Adrenal gland (tissue), 12 donors: Measurements from ENCODE around the gene CD79A. TPM values are rescaled to one million over a fixed set of nuclear protein-coding genes. Genes with fewer than 3 reads are reported as not detected.

Experiments used
- DNase-seq, 7 donors: peaks; one replicate each; pipeline ENCODE4 v3.0.0-alpha.2; 2019 to 2020
- H3K27ac ChIP-seq, 5 donors: fragments of 200-600 bp; sonication (generic) in 4 of 5; 1 replicate in 3 of 5; 2 replicates in 2 of 5; pipeline versions ENCODE4 v1.5.1 to v1.8.0; 2016 to 2020; ENCODE audit warnings: mild to moderate bottlenecking in 1 of 5
- H3K27me3 ChIP-seq: fragments of 200-600 bp; 2 replicates; pipeline ENCODE4 v1.8.0; 2021
- H3K36me3 ChIP-seq, 2 donors: fragments of 200-600 bp; replicated peaks in 1 of 2; 1 replicate in 1 of 2; 2 replicates in 1 of 2; pipeline versions ENCODE4 v1.5.1 to v1.8.0; 2018 to 2022
- H3K4me1 ChIP-seq, 2 donors: fragments of 200-600 bp; replicated peaks in 1 of 2; 1 replicate in 1 of 2; 2 replicates in 1 of 2; pipeline versions ENCODE4 v1.5.1 to v1.8.0; 2018 to 2021
- H3K4me3 ChIP-seq, 4 donors: fragments of 200-600 bp; sonication (generic) in 3 of 4; one replicate each; pipeline ENCODE4 v1.5.1; 2016 to 2018
- H3K9me3 ChIP-seq, 3 donors: fragments of 200-600 bp; sonication (generic) in 1 of 3; replicated peaks in 1 of 3; 1 replicate in 2 of 3; 2 replicates in 1 of 3; pipeline versions ENCODE4 v1.5.1 to v1.8.0; 2016 to 2021
- CTCF ChIP-seq, 6 experiments: fragments of 450-650 bp in 4 of 6; fragments of 200-600 bp in 2 of 6; sonication (generic) in 1 of 6; IDR thresholded peaks; 1 replicate in 5 of 6; 2 replicates in 1 of 6; pipeline versions ENCODE4 v1.5.1 to v1.8.0; 2016 to 2021; ENCODE audit warnings: antibody characterized with exemption in 6 of 6, mild to moderate bottlenecking in 2 of 6, moderate library complexity in 1 of 6
- POLR2A ChIP-seq, 2 donors: fragments of 450-650 bp; IDR thresholded peaks; one replicate each; pipeline ENCODE4 v1.6.1; 2017; ENCODE audit warnings: antibody characterized with exemption in 2 of 2, mild to moderate bottlenecking in 2 of 2, moderate library complexity in 1 of 2
- WGBS, 4 donors: extraction: QIAGEN DNeasy Blood & Tissue Kit in 2 of 4; methylation state at CpG; one replicate each; pipeline versions ENCODE4 v1.1.5 to v1.1.7; 2013 to 2017; 5-methylcytosine and 5-hydroxymethylcytosine counted together
- intact Hi-C, 2 donors: fragments of 100-400 bp; cut with DNase I; formaldehyde crosslinking; loops; one replicate each; pipeline versions ENCODE4 v1.14.1 to v1.15.0; 2022 to 2023
- polyA plus RNA-seq, 3 donors: library from polyadenylated mRNA; stranded (reverse); fragments of 200-250 nt in 2 of 3; fragments of 350-450 nt in 1 of 3; fragmentation: Illumina TruSeq in 1 of 3; extraction: RNeasy Lipid Tissue Mini Kit (QIAGEN cat#74804) in 1 of 3; gene quantifications; one replicate each; pipeline ENCODE4 v1.2.3, GENCODE V29; 2013 to 2014
- total RNA-seq, 9 donors: library from RNA; depleted of rRNA in 4 of 9; stranded (reverse); fragments of >200 nt in 4 of 9; fragments of 120-200 nt in 1 of 9; fragmentation: NEBNext Ultra II Directional in 1 of 9; extraction: Animal tissue kit (Norgen Biotek cat#: 25700) in 1 of 9; gene quantifications; one replicate each; pipeline versions ENCODE4 v1.1.0 to v1.2.4, GENCODE V29; 2013 to 2023
- donor health status: healthy with polysubstance abuse.
- donor health status: Bipolar disorder and iron deficiency.
- donor health status: DM: yes; HTN: yes; CAD: no.
- donor health status: DM: no; HTN: no; CAD: no.
- donor health status: DM: no; HTN: no; CAD: no.
- donor health status: DM: yes; HTN: yes; CAD: no.

The CD79A gene
- total and polyA plus RNA-seq, 12 donors = 0.28 to 6.2 (median 0.50) TPM; not detected in 3

- H3K4me3 ChIP-seq = no peak overlapping the region
- intact Hi-C loops = no loop called here
- peaks cover under 1% of the 10 kb centered on the region for H3K27me3 ChIP-seq
- TF ChIP-seq CTCF (IDR thresholded peaks at IDR 0.05) (no peak), POLR2A (IDR thresholded peaks at IDR 0.05) (no peak)
- 61 to 75% (median 67%) methylated on average over 7 of the region's 7 CpGs for WGBS, 4 donors
- no peaks in the 10 kb centered on the region for H3K4me1 ChIP-seq
- no peak for DNase-seq
- H3K27ac ChIP-seq = no peak overlapping the region
- H3K9me3 ChIP-seq = no peaks in the 10 kb centered on the region
- H3K36me3 ChIP-seq = no peaks in the 10 kb centered on the region
Measured at GRCh38 chr19:41843371-41843770, 33.7 kb upstream of the CD79A start.

GRCh38 chr19:41844601-41845000 lies 32.5 kb upstream of the CD79A start, which contains the start of gene LYPD4:
LYPD4 (minus strand) TSS chr19:41844683; CDS start chr19:41839285, 5,398 bp downstream.
- Histone ChIP-seq H3K27me3 (no peaks in the 10 kb centered on the region), H3K4me1 (no peaks in the 10 kb centered on the region), H3K9me3 (no peaks in the 10 kb centered on the region), H3K36me3 (no peaks in the 10 kb centered on the region), H3K27ac (no peak within 1 kb of the TSS), H3K4me3 (no peak within 1 kb of the TSS)
- no peak for TF ChIP-seq CTCF (IDR thresholded peaks at IDR 0.05)
- TF ChIP-seq POLR2A (IDR thresholded peaks at IDR 0.05) = no peak
- WGBS, 4 donors = 76 to 84% (median 79%) methylated on average over 26 to 30 of the region's 30 CpGs
- intact Hi-C loops = no loop called here
- DNase-seq = no peak

GRCh38 chr19:41845001-41845050 lies 32.3 kb upstream of the CD79A start, which contains the start of gene DMRTC2:
DMRTC2 (plus strand) TSS chr19:41845042; CDS start chr19:41847429, 2,387 bp downstream.
- Histone ChIP-seq H3K27ac (no peak within 1 kb of the TSS), H3K4me1 (no peaks in the 10 kb centered on the region), H3K36me3 (no peaks in the 10 kb centered on the region), H3K27me3 (no peaks in the 10 kb centered on the region), H3K9me3 (no peaks in the 10 kb centered on the region), H3K4me3 (no peak within 1 kb of the TSS)
- no peak for DNase-seq
- 74 to 100% (median 89%) methylated on average over 3 of the region's 3 CpGs for WGBS, 4 donors
- TF ChIP-seq POLR2A (IDR thresholded peaks at IDR 0.05) (no peak), CTCF (IDR thresholded peaks at IDR 0.05) (no peak)
- intact Hi-C loops = no loop called here

GRCh38 chr19:41845051-41845590 lies 32.0 kb upstream of the CD79A start:
- Histone ChIP-seq H3K36me3 (no peaks in the 10 kb centered on the region), H3K27me3 (no peaks in the 10 kb centered on the region), H3K4me1 (no peaks in the 10 kb centered on the region), H3K4me3 (no peak overlapping the region), H3K27ac (no peak overlapping the region), H3K9me3 (no peaks in the 10 kb centered on the region)
- intact Hi-C loops = no loop called here
- DNase-seq = no peak
- TF ChIP-seq CTCF (IDR thresholded peaks at IDR 0.05) (no peak), POLR2A (IDR thresholded peaks at IDR 0.05) (no peak)
- 80 to 91% (median 86%) methylated on average over 21 to 23 of the region's 23 CpGs for WGBS, 4 donors
